AG04449 (cell line): ENCODE results near the gene NPTX1.

Source experiments
- CTCF ChIA-PET: fragments of 350-600 bp; formaldehyde crosslinking; extraction: SDS; loops from one replicate; lab custom pipeline; 2021; ENCODE audit warnings: antibody characterized with exemption; lab: Yijun Ruan, JAX
- POLR2A ChIA-PET: fragments of 400-600, 350-600 bp; formaldehyde crosslinking; extraction: SDS; loops from one replicate; lab custom pipeline; 2020; ENCODE audit warnings: antibody characterized with exemption, inconsistent platforms; lab: Yijun Ruan, JAX
- DNase-seq: peaks from one replicate; pipeline ENCODE4 v3.0.0-alpha.2; 2010; ENCODE audit warnings: low read depth, low spot score
- H3K4me3 ChIP-seq: 2 replicates; pipeline ENCODE4 v1.5.1; 2011; ENCODE audit warnings: low read depth, mild to moderate bottlenecking, control low read depth, low read length
- TF ChIP-seq, protein P1 (sequence below): IDR thresholded peaks from one replicate; pipeline ENCODE4 v1.5.1; 2011; ENCODE audit warnings: mild to moderate bottlenecking, moderate library complexity, low read length, control low read depth, inconsistent platforms; ENCODE audit not compliant: insufficient read depth; ENCODE audit errors: missing control alignments

NPTX1 gene

GRCh38 chr17:80475910-80476876 is at the start of gene NPTX1:
TSS of gene NPTX1 (minus strand) at chr17:80476607. CDS start at chr17:80476446, 161 bp downstream.
- CTCF ChIA-PET: interaction anchor here (0.7 to 2.3 kb wide), 12 partner anchors 12 to 506 kb away, joined by 3 to 12 read pairs (median 4); no protein-coding TSS in a partner anchor
- no peak within 1 kb of the TSS for H3K4me3 ChIP-seq
- POLR2A ChIA-PET: interaction anchor here (0.8 kb wide), 1 partner anchor 22 kb away, joined by 3 read pairs; no protein-coding TSS in a partner anchor
- TF ChIP-seq, protein P1, sequence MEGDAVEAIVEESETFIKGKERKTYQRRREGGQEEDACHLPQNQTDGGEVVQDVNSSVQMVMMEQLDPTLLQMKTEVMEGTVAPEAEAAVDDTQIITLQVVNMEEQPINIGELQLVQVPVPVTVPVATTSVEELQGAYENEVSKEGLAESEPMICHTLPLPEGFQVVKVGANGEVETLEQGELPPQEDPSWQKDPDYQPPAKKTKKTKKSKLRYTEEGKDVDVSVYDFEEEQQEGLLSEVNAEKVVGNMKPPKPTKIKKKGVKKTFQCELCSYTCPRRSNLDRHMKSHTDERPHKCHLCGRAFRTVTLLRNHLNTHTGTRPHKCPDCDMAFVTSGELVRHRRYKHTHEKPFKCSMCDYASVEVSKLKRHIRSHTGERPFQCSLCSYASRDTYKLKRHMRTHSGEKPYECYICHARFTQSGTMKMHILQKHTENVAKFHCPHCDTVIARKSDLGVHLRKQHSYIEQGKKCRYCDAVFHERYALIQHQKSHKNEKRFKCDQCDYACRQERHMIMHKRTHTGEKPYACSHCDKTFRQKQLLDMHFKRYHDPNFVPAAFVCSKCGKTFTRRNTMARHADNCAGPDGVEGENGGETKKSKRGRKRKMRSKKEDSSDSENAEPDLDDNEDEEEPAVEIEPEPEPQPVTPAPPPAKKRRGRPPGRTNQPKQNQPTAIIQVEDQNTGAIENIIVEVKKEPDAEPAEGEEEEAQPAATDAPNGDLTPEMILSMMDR: no peak
- DNase-seq: no peak

- no peak for DNase-seq
- TF ChIP-seq, protein P1: no peak
- ChIA-PET CTCF (no interaction called here), POLR2A (no interaction called here)
- no peak overlapping the region for H3K4me3 ChIP-seq
Measured at GRCh38 chr17:80523956-80524712, 47.7 kb upstream of the NPTX1 start.

GRCh38 chr17:80523054-80523744 is 46.8 kb upstream of the NPTX1 start:
- DNase-seq: no peak
- TF ChIP-seq, protein P1: no peak
- ChIA-PET POLR2A (no interaction called here), CTCF (interaction anchor here (1.2 kb wide), 1 partner anchor 52 kb away, joined by 3 read pairs; no protein-coding TSS in a partner anchor)
- no peak overlapping the region for H3K4me3 ChIP-seq

DNA sequence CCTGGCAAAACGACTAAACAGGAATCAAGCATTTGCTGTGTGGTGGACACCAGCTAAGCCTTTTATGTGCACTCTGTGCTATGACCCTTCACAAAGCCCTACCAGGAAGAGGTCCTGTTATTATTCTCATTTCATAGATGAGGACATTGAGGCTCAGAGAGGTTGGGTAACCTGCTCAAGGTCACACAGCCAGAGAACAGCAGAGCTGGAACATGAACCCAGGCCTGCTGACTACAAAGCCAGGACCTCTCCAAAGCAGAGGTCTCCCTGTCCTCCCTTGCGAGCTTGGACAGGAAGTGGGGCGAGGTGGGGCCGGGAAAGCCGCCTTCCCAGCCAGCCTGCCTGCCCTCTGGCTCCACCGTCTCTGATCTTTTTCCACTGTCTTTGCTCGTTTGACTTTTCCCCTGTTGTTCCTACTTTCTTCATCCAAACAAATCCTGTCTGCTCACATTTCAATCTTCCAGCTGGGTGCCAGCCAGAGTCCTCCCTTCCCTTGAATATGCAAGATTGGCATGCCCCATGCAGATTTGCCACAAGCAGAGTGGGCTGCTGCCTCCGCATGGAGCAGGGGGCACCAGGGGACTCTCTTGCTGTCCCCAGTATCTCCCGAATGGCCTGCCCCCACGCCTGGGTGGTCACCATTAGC is 44.5 kb upstream of the NPTX1 start:
- no peak for DNase-seq
- CTCF ChIA-PET: no interaction called here
- POLR2A ChIA-PET: no interaction called here
- no peak overlapping the region for H3K4me3 ChIP-seq
- TF ChIP-seq, protein P1: no peak

DNA sequence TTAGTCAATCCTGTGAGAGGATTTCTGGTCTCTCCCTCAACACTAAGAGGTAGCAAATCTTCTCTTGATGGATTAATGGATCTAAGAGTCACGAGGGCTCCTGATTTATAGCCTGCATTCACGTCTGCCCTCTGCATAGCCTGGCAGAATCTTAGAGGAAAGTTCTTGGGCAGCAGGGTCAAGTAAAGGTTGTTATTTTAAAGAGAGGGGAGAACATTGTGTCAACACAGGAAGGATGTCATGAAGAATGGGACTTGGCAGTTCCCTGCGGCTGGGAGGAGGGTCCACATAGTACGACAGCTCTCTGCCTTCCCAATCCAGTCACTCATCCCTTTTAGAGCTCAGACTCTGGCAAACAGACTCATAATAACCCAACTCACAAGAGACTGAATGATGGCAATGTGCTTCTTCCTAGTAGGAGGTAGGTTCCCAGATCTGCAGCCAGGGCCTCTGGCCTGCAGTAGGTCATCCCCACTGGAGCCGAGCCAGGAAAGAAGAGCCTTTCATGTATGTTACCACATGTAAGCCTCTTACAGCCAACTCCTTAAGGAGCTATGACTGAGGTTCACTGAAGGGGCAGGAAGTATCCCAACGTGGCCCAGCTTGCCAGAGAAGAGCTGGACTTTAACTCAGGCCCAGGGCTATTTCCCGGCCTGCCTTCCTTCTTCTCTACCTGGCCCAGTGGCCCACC is 42.8 kb upstream of the NPTX1 start:
- ChIA-PET POLR2A (interaction anchor here (0.7 kb wide), 1 partner anchor 218 kb away, joined by 3 read pairs; no protein-coding TSS in a partner anchor), CTCF (interaction anchor here (0.9 to 1.5 kb wide), 4 partner anchors 9 to 56 kb away, joined by 3 to 4 read pairs (median 3); no protein-coding TSS in a partner anchor)
- H3K4me3 ChIP-seq: no peak overlapping the region
- no peak for DNase-seq
- TF ChIP-seq, protein P1: no peak
